Activated T-helper 2 cell treated with anti-CD3 and anti-CD28 coated beads, Interferon-gamma antibody, Interleukin-2, Interleukin-4, amounts not matched to agents 10 μg/mL and 5 μg/mL and 100 μg/mL, durations not matched to agents 14 hours and 24 hours and 36 hours (primary cell): ENCODE data around the gene CABYR. TPM values are rescaled to one million over a fixed set of nuclear protein-coding genes. Genes with fewer than 3 reads are reported as not detected.
"Not testable (repeated sequence)": the region's sequence is repeated elsewhere in the genome, so short reads cannot be mapped to it uniquely, and the experiment has no call there.

ENCODE experiments used
- DNase-seq: peaks from one replicate; pipeline ENCODE4 v3.0.0; 2021; ENCODE audit warnings: low spot score
- H3K27ac Mint-ChIP-seq: one replicate; pipeline ENCODE4 v1.8.0; 2021; ENCODE audit warnings: mixed read lengths
- H3K27me3 Mint-ChIP-seq: one replicate; pipeline ENCODE4 v1.8.0; 2021; ENCODE audit warnings: low read depth, mixed read lengths
- H3K36me3 Mint-ChIP-seq: one replicate; pipeline ENCODE4 v1.8.0; 2021; ENCODE audit warnings: low read depth, mixed read lengths
- H3K4me1 Mint-ChIP-seq: one replicate; pipeline ENCODE4 v1.8.0; 2021; ENCODE audit warnings: low read depth, mixed read lengths
- H3K4me3 Mint-ChIP-seq: one replicate; pipeline ENCODE4 v1.8.0; 2021; ENCODE audit warnings: low read depth, mild to moderate bottlenecking, moderate library complexity, mixed read lengths
- H3K9me3 Mint-ChIP-seq: one replicate; pipeline ENCODE4 v1.8.0; 2021; ENCODE audit warnings: mixed read lengths
- intact Hi-C: fragments of 100-400 bp; cut with micrococcal nuclease; formaldehyde crosslinking; loops from one replicate; pipeline ENCODE4 v1.15.1; 2023
- total RNA-seq: library from RNA; stranded (reverse); gene quantifications from 2 replicates; pipeline ENCODE4 v1.2.3, GENCODE V29; 2022

Gene CABYR
- total RNA-seq, 1 donor from 2014 or later: 0.16 TPM

DNA sequence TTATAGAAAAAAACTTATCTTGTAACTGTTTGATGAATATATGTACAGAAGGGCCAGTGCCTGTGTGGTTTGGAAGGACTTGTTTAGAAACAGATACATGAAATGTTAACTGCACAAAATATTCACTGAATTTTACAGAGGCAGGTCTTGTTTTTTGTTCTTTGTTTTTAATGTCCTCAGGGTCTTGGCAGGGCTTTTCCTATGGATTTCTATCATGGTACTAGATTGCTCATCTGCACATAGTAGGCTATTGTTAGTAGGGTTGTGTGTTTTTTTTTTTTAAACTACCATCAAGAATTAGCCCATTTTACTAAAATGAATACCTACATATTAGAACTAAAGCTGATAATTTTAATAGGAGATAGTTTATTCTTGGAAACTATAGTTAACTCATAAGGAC lies 3.5 kb downstream of the CABYR start:
- DNase-seq: no peak
- Mint-ChIP-seq H3K4me3 (no peak overlapping the region), H3K36me3 (no peaks in the 10 kb centered on the region), H3K27ac (no peak overlapping the region), H3K27me3 (peaks cover 48% of the 10 kb centered on the region), H3K9me3 (no peaks in the 10 kb centered on the region), H3K4me1 (peaks cover 11% of the 10 kb centered on the region)
- intact Hi-C loops: no loop called here

DNA sequence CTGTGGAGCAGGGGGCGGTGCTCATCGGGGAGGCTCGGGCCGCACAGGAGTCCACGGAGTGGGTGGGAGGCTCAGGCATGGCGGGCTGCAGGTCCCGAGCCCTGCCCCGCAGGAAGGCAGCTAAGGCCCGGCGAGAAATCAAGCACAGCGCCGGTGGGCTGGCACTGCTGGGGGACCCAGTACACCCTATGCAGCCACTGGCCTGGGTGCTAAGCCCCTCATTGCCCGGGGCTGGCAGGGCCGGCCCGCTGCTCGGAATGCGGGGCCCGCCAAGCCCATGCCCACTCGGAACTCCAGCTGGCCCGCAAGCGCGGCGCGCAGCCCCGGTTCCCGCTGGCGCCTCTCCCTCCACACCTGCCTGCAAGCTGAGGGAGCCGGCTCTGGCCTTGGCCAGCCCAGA lies 10.7 kb downstream of the CABYR start:
- H3K9me3 Mint-ChIP-seq, intact Hi-C loops, DNase-seq, H3K4me1 Mint-ChIP-seq, H3K27ac Mint-ChIP-seq, H3K36me3 Mint-ChIP-seq, H3K4me3 Mint-ChIP-seq: not testable (repeated sequence)
- H3K27me3 Mint-ChIP-seq: peaks cover 21% of the 10 kb centered on the region

DNA sequence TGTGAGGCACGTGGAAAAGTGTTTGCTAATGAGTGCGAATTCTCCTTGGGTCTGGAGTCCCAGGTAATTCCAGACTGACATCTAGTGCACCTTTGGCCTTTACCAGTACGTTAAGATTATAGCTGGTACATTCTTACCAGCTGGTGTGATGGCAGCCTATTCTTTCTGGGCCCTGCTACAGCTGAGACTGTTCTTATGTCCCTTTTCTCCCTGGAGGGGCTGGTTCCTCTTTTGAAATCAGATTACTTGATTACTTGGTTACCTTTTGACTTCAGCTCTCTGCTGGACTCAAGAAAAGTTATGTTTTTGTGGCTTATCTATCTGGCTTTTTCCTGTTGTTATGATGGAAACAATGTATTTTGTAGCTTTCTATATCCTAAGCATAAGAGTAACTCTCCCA lies 14.5 kb downstream of the CABYR start:
- H3K27ac Mint-ChIP-seq: no peak overlapping the region
- H3K9me3 Mint-ChIP-seq: no peaks in the 10 kb centered on the region
- no peaks in the 10 kb centered on the region for H3K36me3 Mint-ChIP-seq
- H3K27me3 Mint-ChIP-seq: no peaks in the 10 kb centered on the region
- no peaks in the 10 kb centered on the region for H3K4me1 Mint-ChIP-seq
- no peak overlapping the region for H3K4me3 Mint-ChIP-seq
- no peak for DNase-seq
- intact Hi-C loops: no loop called here

DNA sequence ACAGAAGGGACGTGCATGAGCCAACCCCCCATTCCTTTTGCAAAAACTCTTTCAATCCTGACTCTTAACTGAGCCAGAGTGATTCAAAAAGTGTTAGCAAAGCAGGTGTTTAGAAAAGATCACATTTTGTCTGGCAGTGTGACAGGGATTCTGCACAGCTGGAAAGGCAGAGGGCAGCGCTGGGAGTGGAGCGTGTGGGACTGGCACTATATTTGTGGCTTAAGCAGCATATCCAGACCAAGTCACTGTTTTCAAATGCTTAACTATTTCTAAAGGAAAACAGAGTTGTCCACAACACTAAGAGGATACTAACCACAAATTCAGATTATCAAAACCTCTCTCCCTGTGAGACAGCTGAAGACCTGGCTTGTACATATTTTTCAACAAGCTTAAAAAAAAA lies 19.0 kb downstream of the CABYR start:
- intact Hi-C loops: no loop called here
- no peak overlapping the region for H3K27ac Mint-ChIP-seq
- DNase-seq: no peak

DNA sequence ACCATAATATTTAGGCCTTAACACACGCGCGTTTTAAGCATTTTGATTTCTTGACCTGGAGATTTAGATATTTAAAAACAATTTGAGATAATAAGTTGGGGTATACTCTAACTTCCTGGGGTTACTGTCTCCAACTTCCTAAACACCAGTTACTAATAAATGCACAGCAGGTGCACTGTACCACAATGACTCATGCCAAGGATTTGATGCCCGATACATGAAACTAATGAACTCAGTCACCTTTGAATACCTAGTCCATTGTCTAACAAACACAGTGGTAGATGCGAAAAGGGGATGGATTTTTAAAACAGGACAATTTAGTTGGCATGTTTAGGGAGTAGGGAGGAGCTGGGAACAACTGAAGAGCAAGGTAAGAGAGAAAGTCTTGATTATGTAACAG lies 21.2 kb downstream of the CABYR start:
- H3K4me3 Mint-ChIP-seq: no peak overlapping the region
- H3K4me1 Mint-ChIP-seq: no peaks in the 10 kb centered on the region
- H3K27me3 Mint-ChIP-seq: no peaks in the 10 kb centered on the region
- H3K36me3 Mint-ChIP-seq: no peaks in the 10 kb centered on the region
- H3K27ac Mint-ChIP-seq: no peak overlapping the region
- DNase-seq: no peak
- H3K9me3 Mint-ChIP-seq: no peaks in the 10 kb centered on the region
- intact Hi-C loops: no loop called here

More for the DNA sequence above, 19.0 kb downstream of the CABYR start:
- Mint-ChIP-seq H3K36me3 (no peaks in the 10 kb centered on the region), H3K4me3 (no peak overlapping the region), H3K27me3 (no peaks in the 10 kb centered on the region), H3K9me3 (no peaks in the 10 kb centered on the region), H3K4me1 (no peaks in the 10 kb centered on the region)

DNA sequence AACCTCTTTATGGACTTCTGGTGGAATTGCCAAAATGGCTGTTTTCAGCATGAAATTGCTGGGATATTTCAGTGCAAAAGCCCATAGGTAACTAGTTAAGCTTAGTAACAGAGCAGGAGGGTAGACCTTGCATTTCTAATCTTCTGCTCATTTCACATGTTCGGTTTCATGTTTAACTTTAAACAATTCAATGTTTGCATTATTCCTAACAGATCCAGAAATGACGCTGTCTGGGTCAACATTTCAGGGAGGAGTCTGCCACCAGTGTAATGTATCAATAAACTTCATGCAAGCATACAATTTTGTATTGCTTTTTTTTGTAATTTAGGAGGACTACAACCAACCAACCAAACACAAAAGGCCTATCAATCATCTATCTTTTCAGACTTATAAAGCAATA lies 22.4 kb downstream of the CABYR start:
- H3K4me1 Mint-ChIP-seq: no peaks in the 10 kb centered on the region
- H3K27ac Mint-ChIP-seq: no peak overlapping the region
- H3K27me3 Mint-ChIP-seq: peaks cover 2% of the 10 kb centered on the region
- intact Hi-C loops: no loop called here
- no peak for DNase-seq
- H3K36me3 Mint-ChIP-seq: no peaks in the 10 kb centered on the region
- H3K9me3 Mint-ChIP-seq: no peaks in the 10 kb centered on the region
- H3K4me3 Mint-ChIP-seq: no peak overlapping the region

DNA sequence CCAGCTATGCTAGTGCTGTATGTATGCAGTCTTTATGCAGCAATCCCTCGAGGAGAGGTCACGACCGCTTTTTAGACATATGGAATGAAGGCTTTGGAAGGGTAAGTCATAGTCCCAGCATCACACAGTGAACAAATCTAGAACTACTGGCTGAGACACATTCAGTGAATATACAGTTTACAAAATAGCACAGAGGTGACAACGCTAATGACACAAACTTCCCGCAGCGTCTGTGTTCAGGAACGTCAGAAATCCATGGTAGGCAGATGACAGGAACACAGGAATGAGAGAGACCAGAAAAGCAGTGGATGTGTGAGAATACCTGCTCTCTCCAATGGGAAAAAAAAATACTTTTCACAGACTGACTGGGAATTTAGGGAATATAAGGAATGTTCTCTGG lies 29.6 kb downstream of the CABYR start:
- Mint-ChIP-seq H3K27me3 (peaks cover 14% of the 10 kb centered on the region), H3K4me3 (no peak overlapping the region), H3K4me1 (no peaks in the 10 kb centered on the region), H3K36me3 (no peaks in the 10 kb centered on the region), H3K9me3 (no peaks in the 10 kb centered on the region), H3K27ac (no peak overlapping the region)
- intact Hi-C loops: no loop called here
- no peak for DNase-seq

DNA sequence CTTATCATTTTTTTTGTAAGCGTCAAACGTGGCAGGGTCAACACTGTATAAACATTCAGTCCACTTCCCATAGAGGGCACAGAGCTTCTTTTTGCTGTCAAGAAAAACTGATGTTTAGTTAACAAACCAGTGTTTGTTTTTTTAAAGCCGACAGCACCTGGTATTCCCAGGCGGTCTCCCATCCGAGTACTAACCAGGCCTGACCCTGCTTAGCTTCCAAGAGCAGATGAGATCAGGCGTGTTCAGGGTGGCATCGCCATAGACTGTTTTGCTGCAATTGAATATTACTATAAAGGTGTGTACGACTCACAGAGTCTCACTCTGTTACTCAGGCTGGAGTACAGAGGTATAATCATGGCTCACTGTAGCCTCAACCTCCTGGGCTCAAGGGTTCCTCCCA lies 31.5 kb downstream of the CABYR start:
- H3K27ac Mint-ChIP-seq: no peak overlapping the region
- no peaks in the 10 kb centered on the region for H3K36me3 Mint-ChIP-seq
- intact Hi-C loops: no loop called here
- H3K27me3 Mint-ChIP-seq: peaks cover 13% of the 10 kb centered on the region
- H3K9me3 Mint-ChIP-seq: no peaks in the 10 kb centered on the region
- H3K4me3 Mint-ChIP-seq: no peak overlapping the region
- no peak for DNase-seq
- peaks cover 3% of the 10 kb centered on the region for H3K4me1 Mint-ChIP-seq

DNA sequence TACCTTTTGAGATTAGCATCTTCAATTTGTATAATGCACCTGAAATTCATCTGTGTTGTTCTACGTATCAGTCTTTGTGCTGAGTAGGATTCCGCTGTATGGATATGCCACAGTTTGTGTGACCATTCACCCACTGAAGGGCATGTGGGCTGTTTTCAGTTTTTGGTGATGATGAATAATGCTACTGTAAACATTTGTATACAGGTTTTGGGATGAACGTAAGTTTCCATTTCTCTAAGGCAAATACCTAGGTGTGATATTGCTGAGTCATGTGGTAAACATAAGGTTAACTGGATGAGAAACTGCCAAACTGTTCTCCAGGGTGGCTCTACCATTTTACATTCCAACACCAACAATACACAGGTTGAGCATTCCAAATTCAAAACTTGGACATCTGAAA lies 35.1 kb downstream of the CABYR start:
- peaks cover 11% of the 10 kb centered on the region for H3K27me3 Mint-ChIP-seq
- no peaks in the 10 kb centered on the region for H3K36me3 Mint-ChIP-seq
- DNase-seq: no peak
- peaks cover 3% of the 10 kb centered on the region for H3K4me1 Mint-ChIP-seq
- H3K9me3 Mint-ChIP-seq: no peaks in the 10 kb centered on the region
- no peak overlapping the region for H3K27ac Mint-ChIP-seq
- no peak overlapping the region for H3K4me3 Mint-ChIP-seq
- intact Hi-C loops: no loop called here

DNA sequence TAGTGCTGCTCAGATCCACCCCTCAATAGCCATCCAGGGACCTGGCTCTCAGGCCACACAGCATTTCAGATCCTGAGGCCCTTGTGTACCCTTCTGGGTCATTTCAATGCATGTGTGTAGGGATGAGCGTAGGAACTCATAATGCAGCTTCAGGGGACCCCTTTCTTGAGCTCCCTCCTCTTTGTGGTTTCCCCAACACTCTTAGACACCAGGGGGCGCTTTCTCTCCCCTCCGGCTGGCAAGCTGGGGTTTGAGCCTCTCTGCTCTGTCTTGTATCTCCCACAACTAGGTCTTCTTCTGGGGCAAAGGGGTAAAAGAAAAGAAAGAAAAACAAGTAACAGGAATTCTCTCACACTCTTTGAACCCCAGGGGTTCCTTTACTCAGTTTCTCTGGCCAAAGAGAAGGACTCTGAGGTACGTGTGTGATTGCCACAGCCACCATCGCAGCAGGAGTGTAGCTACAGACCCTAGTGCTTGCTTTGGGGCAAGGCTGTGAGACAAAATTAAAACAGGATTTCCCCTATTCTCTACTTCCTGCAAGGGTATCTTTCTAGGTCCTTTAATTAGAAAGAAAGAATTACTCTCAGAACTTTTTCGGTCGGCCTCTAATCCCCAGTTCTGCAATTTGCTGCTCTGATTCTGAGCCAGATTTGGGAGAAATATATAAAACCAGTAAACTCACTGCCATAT lies 38.0 kb downstream of the CABYR start:
- Mint-ChIP-seq H3K4me1 (peaks cover 7% of the 10 kb centered on the region), H3K27ac (no peak overlapping the region), H3K27me3 (peaks cover 7% of the 10 kb centered on the region), H3K36me3 (no peaks in the 10 kb centered on the region), H3K4me3 (no peak overlapping the region), H3K9me3 (no peaks in the 10 kb centered on the region)
- intact Hi-C loops: loop anchor here (1.0 kb wide), 1 partner anchor 312 kb away; no protein-coding TSS in a partner anchor
- DNase-seq: peak; percentile 26

DNA sequence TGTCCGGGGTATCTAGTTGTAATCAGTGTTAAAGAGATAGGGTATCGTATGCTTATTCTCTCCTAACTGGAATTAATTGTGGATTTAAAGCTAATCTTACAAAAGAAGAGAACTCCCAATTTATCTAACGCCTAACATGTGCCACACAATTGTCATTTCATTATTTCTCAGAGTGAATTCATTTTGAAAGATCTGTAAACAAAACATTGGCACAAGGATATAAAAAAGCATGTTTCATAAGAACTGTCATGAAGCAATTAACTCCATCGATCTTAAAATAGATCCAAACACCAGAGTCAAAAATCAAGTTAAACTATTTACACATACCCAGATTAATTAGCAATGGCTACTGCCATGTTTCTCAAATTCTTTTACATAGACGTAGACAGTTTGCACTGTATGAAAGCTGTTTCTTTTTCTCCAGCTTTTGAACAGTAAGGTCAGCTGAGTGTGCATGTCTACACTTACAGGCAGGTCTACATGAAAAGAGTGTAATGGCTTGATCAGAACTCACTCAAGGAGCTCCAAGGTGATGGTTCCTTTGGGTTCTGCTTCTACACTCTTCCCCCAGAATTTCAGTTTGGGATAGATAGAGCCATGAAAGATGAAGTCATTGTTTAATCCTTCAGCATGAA lies 38.8 kb downstream of the CABYR start:
- DNase-seq: no peak
- Mint-ChIP-seq H3K9me3 (no peaks in the 10 kb centered on the region), H3K36me3 (no peaks in the 10 kb centered on the region), H3K4me1 (peaks cover 7% of the 10 kb centered on the region), H3K27ac (no peak overlapping the region), H3K4me3 (no peak overlapping the region), H3K27me3 (peaks cover 7% of the 10 kb centered on the region)
- intact Hi-C loops: no loop called here

DNA sequence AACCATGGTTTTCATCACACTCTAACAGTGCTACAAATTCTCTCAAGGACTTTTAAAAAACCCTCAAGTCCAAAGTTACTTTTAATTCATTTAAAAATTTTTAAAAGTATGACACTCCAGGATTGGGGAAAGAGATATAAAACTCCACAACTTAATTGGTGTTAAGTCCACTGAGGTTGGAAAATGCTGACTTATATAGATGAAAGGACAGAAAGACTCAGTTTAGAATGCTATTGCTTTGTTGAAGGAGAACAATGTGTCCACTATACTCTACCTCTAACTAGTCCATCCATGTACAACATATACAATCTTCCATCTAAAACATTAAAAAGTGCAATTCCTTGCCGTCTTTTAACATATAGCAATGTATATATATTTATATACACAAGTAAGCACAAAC lies 41.2 kb downstream of the CABYR start:
- DNase-seq: no peak
- Mint-ChIP-seq H3K9me3 (no peaks in the 10 kb centered on the region), H3K27me3 (peaks cover 7% of the 10 kb centered on the region), H3K36me3 (no peaks in the 10 kb centered on the region), H3K4me3 (no peak overlapping the region), H3K4me1 (peaks cover 4% of the 10 kb centered on the region), H3K27ac (no peak overlapping the region)
- intact Hi-C loops: no loop called here

DNA sequence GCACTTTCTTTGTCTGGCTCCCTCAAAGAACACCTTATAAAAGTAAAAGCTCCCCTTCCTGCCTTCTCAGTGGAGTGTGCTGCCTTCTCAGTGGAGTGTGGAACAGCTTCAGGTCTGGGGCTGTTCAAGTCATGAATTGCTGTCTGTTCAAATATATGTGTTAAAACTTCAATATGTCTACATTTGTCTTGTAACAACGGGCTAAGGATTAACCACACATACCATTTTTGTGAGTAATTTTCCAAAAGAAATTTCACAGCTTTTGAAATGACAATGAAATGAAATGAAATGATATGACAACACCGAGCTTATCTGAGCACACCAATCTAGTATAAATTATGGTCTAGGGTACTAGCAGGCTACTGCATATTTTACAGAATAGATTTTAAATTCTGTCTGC lies 42.9 kb downstream of the CABYR start:
- H3K4me1 Mint-ChIP-seq: peaks cover 4% of the 10 kb centered on the region
- no peak for DNase-seq
- H3K4me3 Mint-ChIP-seq: no peak overlapping the region
- no peak overlapping the region for H3K27ac Mint-ChIP-seq
- no peaks in the 10 kb centered on the region for H3K9me3 Mint-ChIP-seq
- peaks cover 8% of the 10 kb centered on the region for H3K27me3 Mint-ChIP-seq
- no peaks in the 10 kb centered on the region for H3K36me3 Mint-ChIP-seq
- intact Hi-C loops: no loop called here
